HL-60 (cell line): ENCODE data around the gene SAMD14.

Source experiments
- DNase-seq, 2 experiments: peaks; one replicate each; pipeline ENCODE4 v3.0.0-alpha.2; 2010 to 2020; ENCODE audit warnings: low read depth in 1 of 2, low spot score in 1 of 2
- H3K27ac ChIP-seq: fragments of 250-450 bp; sonication (Bioruptor Pico); replicated peaks from 2 replicates; pipeline ENCODE4 v1.5.1; 2020; ENCODE audit warnings: mild to moderate bottlenecking, moderate library complexity
- H3K27me3 ChIP-seq: fragments of 250-450 bp; sonication (Bioruptor Pico); 2 replicates; pipeline ENCODE4 v1.5.1; 2021; ENCODE audit warnings: mild to moderate bottlenecking, moderate library complexity; ENCODE audit not compliant: insufficient read depth, poor library complexity, severe bottlenecking
- H3K4me3 ChIP-seq: replicated peaks from 2 replicates; pipeline ENCODE4 v1.5.1; 2011; ENCODE audit warnings: mild to moderate bottlenecking, control low read depth, low read length; ENCODE audit not compliant: insufficient read depth
- CTCF ChIP-seq: IDR thresholded peaks from one replicate; pipeline ENCODE4 v1.5.1; 2011; ENCODE audit warnings: low read length, control low read depth, inconsistent platforms; ENCODE audit not compliant: insufficient read depth
- GABPA ChIP-seq: IDR thresholded peaks from 2 replicates; pipeline ENCODE4 v1.6.1; 2012; ENCODE audit warnings: low read depth
- POLR2AphosphoS5 ChIP-seq: IDR thresholded peaks from 2 replicates; pipeline ENCODE4 v1.6.1; 2012; ENCODE audit warnings: low read depth
- REST ChIP-seq: IDR thresholded peaks from 2 replicates; pipeline ENCODE4 v1.6.1; 2012; ENCODE audit warnings: low read depth; ENCODE audit not compliant: insufficient replicate concordance
- SPI1 ChIP-seq: IDR thresholded peaks from 2 replicates; pipeline ENCODE4 v1.6.1; 2012; ENCODE audit warnings: low read depth, mild to moderate bottlenecking, borderline replicate concordance

Gene SAMD14

GRCh38 chr17:50155115-50155819 lies 25.3 kb upstream of the SAMD14 start:
- no peak for TF ChIP-seq CTCF
- Histone ChIP-seq H3K27ac (no peak overlapping the region), H3K4me3 (no peak overlapping the region), H3K27me3 (no peaks in the 10 kb centered on the region)
- DNase-seq, result no peak

DNA sequence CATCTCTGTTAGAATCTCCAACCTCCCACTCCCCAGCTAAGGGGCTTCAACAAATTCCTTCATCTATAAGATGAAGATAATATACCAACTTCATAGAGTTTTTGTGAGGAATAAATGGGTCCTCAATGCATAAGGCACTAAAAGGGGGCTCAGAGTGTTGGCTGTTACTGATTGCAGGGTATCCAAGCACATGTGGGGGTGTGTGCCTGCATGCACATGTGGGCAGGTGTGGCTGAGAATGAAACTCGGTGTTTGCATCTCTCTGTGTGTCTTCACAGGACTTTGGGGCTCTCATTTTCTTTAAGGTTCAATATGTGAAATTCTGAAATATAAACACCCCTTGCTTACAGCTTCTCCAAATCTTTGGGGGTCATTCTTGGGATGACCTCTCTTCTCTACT lies 24.6 kb upstream of the SAMD14 start:
- Histone ChIP-seq H3K27me3 (no peaks in the 10 kb centered on the region), H3K27ac (no peak overlapping the region)

DNA sequence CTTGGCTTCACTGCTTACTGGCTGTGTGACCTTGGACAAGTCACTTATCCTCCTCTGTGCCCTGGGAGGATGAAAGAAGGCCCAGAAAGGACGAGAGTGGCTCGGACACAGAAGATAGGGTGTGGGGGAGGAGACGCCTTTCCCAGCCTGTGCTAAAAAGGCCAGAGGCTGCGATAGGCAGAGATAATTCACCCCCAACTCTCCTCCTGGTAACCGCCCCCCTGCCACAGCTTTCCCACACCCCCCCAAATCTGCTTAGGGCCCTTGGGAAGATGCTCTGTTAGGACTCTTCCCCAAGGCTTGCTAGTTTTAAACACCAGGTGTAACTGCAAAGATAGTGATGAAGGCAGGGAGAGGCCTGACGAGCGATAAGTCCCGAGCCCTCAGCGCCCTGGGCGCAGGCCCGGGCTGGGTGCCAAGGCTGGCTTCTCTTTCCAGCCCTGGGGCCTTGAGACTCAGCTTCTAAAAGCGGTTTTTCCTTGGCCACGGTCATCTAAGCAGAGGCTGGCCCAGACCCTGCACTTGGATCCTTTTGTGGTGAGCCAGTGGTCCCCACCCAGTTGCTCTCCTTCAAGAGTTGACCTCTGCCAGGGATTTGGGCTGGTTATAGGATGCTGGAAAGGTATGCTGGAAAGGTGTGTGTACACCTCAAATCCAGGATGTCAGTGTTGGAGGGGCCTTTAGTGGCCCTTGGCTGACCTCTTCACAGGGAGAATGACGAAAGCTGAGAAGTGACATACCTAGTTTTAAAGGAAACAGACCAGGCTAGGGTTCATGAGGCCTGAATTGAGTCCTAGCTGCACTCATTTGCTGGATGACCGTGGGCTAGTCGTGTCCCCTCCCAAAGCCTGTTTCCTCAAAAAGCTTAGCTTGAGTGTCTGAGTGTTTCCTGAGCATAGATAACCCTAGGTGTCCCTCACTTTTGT lies 24.0 kb upstream of the SAMD14 start:
- no peak overlapping the region for H3K4me3 ChIP-seq
- no peaks in the 10 kb centered on the region for H3K27me3 ChIP-seq
- DNase-seq, result no peak
- no peak for TF ChIP-seq CTCF
- TF ChIP-seq REST, result no peak
- no peak for TF ChIP-seq GABPA
- no peak for TF ChIP-seq SPI1
- TF ChIP-seq POLR2AphosphoS5, result no peak
- H3K27ac ChIP-seq, result no peak overlapping the region

More for the DNA sequence above, 24.6 kb upstream of the SAMD14 start:
- TF ChIP-seq CTCF (no peak), REST (no peak), SPI1 (no peak), GABPA (no peak), POLR2AphosphoS5 (no peak)
- no peak for DNase-seq
- no peak overlapping the region for H3K4me3 ChIP-seq
